HEK293 (cell line): Measurements from ENCODE around the gene MNT.

Experiments
- PRDM1 ChIP-seq: fragments of 450-650 bp; formaldehyde crosslinking; IDR thresholded peaks from 2 replicates; pipeline ENCODE4; 2016; ENCODE audit warnings: missing biosample characterization, missing genetic modification characterization
- ZBTB20 ChIP-seq: fragments of 450-650 bp; formaldehyde crosslinking; IDR thresholded peaks from 2 replicates; pipeline ENCODE4 v1.5.1; 2016; ENCODE audit warnings: missing biosample characterization, missing genetic modification characterization
- ZNF24 ChIP-seq: fragments of 450-650 bp; formaldehyde crosslinking; IDR thresholded peaks from 2 replicates; pipeline ENCODE4 v1.5.1; 2016; ENCODE audit warnings: missing biosample characterization, missing genetic modification characterization
- ZNF302 ChIP-seq: fragments of 450-650 bp; formaldehyde crosslinking; IDR thresholded peaks from 2 replicates; pipeline ENCODE4 v1.5.1; 2016; ENCODE audit warnings: missing biosample characterization, missing genetic modification characterization, low read depth
- ZNF558 ChIP-seq: fragments of 450-650 bp; formaldehyde crosslinking; IDR thresholded peaks from 2 replicates; pipeline ENCODE4 v1.5.1; 2016; ENCODE audit warnings: missing biosample characterization, missing genetic modification characterization
- ZNF596 ChIP-seq: fragments of 450-650 bp; IDR thresholded peaks from 2 replicates; pipeline ENCODE4 v1.5.0; 2018; ENCODE audit warnings: missing biosample characterization, mild to moderate bottlenecking, missing genetic modification characterization, moderate library complexity
- TF ChIP-seq, protein P1 (sequence below): fragments of 450-650 bp; formaldehyde crosslinking; IDR thresholded peaks from 2 replicates; pipeline ENCODE4 v1.5.1; 2016; ENCODE audit warnings: missing biosample characterization, missing genetic modification characterization
- TF ChIP-seq, protein P2 (sequence below): fragments of 450-650 bp; formaldehyde crosslinking; IDR thresholded peaks from 2 replicates; pipeline ENCODE4 v1.5.1; 2017; ENCODE audit warnings: missing biosample characterization, missing genetic modification characterization
- TF ChIP-seq, protein P3 (sequence below): fragments of 450-650 bp; formaldehyde crosslinking; IDR thresholded peaks from 2 replicates; pipeline ENCODE4 v1.5.1; 2016; ENCODE audit warnings: missing biosample characterization, missing genetic modification characterization, borderline replicate concordance

DNA sequence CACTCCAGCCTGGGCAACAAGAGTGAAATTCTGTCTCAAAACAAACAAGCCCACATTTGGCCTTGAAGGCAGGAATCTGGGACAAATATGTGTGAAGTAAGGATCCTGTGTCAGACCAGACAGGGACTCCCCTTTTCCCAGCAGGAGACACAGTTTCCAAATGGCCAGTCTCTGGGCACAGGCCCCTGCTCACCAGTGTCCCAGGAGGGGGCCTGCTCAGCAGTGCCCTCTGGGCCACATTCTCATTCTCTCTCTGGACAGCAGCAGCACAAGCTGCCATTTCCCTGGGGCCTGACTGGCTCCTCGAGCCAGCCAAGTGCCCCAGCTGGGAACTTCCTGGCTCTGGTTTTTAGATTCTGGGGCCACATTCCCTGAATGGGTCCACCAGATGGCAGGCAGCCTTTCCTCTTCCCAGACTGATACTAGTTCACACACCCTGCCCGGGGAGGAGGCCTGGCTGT is 11.7 kb upstream of the MNT start:
- no peak for TF ChIP-seq ZNF596
- TF ChIP-seq ZBTB20 (tag by site-specific recombination): no peak
- no peak for TF ChIP-seq ZNF302 (tag by site-specific recombination)
- TF ChIP-seq ZNF24 (tag by site-specific recombination): no peak
- TF ChIP-seq, protein P1, sequence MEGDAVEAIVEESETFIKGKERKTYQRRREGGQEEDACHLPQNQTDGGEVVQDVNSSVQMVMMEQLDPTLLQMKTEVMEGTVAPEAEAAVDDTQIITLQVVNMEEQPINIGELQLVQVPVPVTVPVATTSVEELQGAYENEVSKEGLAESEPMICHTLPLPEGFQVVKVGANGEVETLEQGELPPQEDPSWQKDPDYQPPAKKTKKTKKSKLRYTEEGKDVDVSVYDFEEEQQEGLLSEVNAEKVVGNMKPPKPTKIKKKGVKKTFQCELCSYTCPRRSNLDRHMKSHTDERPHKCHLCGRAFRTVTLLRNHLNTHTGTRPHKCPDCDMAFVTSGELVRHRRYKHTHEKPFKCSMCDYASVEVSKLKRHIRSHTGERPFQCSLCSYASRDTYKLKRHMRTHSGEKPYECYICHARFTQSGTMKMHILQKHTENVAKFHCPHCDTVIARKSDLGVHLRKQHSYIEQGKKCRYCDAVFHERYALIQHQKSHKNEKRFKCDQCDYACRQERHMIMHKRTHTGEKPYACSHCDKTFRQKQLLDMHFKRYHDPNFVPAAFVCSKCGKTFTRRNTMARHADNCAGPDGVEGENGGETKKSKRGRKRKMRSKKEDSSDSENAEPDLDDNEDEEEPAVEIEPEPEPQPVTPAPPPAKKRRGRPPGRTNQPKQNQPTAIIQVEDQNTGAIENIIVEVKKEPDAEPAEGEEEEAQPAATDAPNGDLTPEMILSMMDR (tag by site-specific recombination): peak; percentile 67
- TF ChIP-seq, protein P2, sequence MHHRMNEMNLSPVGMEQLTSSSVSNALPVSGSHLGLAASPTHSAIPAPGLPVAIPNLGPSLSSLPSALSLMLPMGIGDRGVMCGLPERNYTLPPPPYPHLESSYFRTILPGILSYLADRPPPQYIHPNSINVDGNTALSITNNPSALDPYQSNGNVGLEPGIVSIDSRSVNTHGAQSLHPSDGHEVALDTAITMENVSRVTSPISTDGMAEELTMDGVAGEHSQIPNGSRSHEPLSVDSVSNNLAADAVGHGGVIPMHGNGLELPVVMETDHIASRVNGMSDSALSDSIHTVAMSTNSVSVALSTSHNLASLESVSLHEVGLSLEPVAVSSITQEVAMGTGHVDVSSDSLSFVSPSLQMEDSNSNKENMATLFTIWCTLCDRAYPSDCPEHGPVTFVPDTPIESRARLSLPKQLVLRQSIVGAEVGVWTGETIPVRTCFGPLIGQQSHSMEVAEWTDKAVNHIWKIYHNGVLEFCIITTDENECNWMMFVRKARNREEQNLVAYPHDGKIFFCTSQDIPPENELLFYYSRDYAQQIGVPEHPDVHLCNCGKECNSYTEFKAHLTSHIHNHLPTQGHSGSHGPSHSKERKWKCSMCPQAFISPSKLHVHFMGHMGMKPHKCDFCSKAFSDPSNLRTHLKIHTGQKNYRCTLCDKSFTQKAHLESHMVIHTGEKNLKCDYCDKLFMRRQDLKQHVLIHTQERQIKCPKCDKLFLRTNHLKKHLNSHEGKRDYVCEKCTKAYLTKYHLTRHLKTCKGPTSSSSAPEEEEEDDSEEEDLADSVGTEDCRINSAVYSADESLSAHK (tag by site-specific recombination): no peak
- TF ChIP-seq, protein P3, sequence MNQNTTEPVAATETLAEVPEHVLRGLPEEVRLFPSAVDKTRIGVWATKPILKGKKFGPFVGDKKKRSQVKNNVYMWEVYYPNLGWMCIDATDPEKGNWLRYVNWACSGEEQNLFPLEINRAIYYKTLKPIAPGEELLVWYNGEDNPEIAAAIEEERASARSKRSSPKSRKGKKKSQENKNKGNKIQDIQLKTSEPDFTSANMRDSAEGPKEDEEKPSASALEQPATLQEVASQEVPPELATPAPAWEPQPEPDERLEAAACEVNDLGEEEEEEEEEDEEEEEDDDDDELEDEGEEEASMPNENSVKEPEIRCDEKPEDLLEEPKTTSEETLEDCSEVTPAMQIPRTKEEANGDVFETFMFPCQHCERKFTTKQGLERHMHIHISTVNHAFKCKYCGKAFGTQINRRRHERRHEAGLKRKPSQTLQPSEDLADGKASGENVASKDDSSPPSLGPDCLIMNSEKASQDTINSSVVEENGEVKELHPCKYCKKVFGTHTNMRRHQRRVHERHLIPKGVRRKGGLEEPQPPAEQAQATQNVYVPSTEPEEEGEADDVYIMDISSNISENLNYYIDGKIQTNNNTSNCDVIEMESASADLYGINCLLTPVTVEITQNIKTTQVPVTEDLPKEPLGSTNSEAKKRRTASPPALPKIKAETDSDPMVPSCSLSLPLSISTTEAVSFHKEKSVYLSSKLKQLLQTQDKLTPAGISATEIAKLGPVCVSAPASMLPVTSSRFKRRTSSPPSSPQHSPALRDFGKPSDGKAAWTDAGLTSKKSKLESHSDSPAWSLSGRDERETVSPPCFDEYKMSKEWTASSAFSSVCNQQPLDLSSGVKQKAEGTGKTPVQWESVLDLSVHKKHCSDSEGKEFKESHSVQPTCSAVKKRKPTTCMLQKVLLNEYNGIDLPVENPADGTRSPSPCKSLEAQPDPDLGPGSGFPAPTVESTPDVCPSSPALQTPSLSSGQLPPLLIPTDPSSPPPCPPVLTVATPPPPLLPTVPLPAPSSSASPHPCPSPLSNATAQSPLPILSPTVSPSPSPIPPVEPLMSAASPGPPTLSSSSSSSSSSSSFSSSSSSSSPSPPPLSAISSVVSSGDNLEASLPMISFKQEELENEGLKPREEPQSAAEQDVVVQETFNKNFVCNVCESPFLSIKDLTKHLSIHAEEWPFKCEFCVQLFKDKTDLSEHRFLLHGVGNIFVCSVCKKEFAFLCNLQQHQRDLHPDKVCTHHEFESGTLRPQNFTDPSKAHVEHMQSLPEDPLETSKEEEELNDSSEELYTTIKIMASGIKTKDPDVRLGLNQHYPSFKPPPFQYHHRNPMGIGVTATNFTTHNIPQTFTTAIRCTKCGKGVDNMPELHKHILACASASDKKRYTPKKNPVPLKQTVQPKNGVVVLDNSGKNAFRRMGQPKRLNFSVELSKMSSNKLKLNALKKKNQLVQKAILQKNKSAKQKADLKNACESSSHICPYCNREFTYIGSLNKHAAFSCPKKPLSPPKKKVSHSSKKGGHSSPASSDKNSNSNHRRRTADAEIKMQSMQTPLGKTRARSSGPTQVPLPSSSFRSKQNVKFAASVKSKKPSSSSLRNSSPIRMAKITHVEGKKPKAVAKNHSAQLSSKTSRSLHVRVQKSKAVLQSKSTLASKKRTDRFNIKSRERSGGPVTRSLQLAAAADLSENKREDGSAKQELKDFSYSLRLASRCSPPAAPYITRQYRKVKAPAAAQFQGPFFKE (tag by site-specific recombination): no peak
- TF ChIP-seq PRDM1: no peak
- no peak for TF ChIP-seq ZNF558 (tag by site-specific recombination)
